ENCODE data around the gene NDUFAF5. TPM values are rescaled to one million over a fixed set of nuclear protein-coding genes. Genes with fewer than 3 reads are reported as not detected.
"Not testable (repeated sequence)": the region's sequence is repeated elsewhere in the genome, so short reads cannot be mapped to it uniquely, and the experiment has no call there.

NDUFAF5 gene
- polyA plus RNA-seq (2012; ENCODE audit: insufficient read depth, insufficient read length, low read depth), result 49.2 TPM

GRCh38 chr20:13784893-13785715 is at the start of gene NDUFAF5, which contains the start of gene ESF1:
Gene NDUFAF5 (plus strand): TSS chr20:13785028. CDS start chr20:13785069, 41 bp downstream.
Gene ESF1 (minus strand): TSS chr20:13784919. CDS start chr20:13783140, 1,779 bp downstream.
- no peaks in the 10 kb centered on the region for H3K4me1 ChIP-seq
- DNase-seq, result peak; percentile 96
- peak within 1 kb of the TSS; percentile 73 for H3K4me3 ChIP-seq (ENCODE audit: low read depth, low read length)
- no peak for TF ChIP-seq CTCF (IDR thresholded peaks at IDR 0.05; ENCODE audit: low read depth, low read length)
- H3K27me3 ChIP-seq, result no peaks in the 10 kb centered on the region
- H3K9me3 ChIP-seq, result no peaks in the 10 kb centered on the region
- peaks cover 41% of the 10 kb centered on the region for H3K36me3 ChIP-seq

- H3K4me1 ChIP-seq, result no peaks in the 10 kb centered on the region
- no peak for TF ChIP-seq CTCF (IDR thresholded peaks at IDR 0.05; ENCODE audit: low read depth, low read length)
- H3K4me3 ChIP-seq (ENCODE audit: low read depth, low read length), result no peak overlapping the region
- H3K27me3 ChIP-seq, result no peaks in the 10 kb centered on the region
- no peaks in the 10 kb centered on the region for H3K9me3 ChIP-seq
- H3K36me3 ChIP-seq, result peaks cover 31% of the 10 kb centered on the region
- DNase-seq, result no peak
Observed at GRCh38 chr20:13735826-13736225, 49.0 kb upstream of the NDUFAF5 start.

GRCh38 chr20:13736436-13737191 is 48.2 kb upstream of the NDUFAF5 start:
- no peak for DNase-seq
- no peak for TF ChIP-seq CTCF (IDR thresholded peaks at IDR 0.05; ENCODE audit: low read depth, low read length)
- Histone ChIP-seq H3K36me3 (peaks cover 37% of the 10 kb centered on the region), H3K9me3 (no peaks in the 10 kb centered on the region), H3K4me3 (ENCODE audit: low read depth, low read length) (no peak overlapping the region), H3K4me1 (no peaks in the 10 kb centered on the region), H3K27me3 (no peaks in the 10 kb centered on the region)

GRCh38 chr20:13738187-13738586 is 46.6 kb upstream of the NDUFAF5 start:
- not testable (repeated sequence) for DNase-seq; H3K27me3 ChIP-seq; H3K4me1 ChIP-seq; H3K4me3 ChIP-seq (ENCODE audit: low read depth, low read length); H3K9me3 ChIP-seq
- peaks cover 32% of the 10 kb centered on the region for H3K36me3 ChIP-seq

GRCh38 chr20:13739731-13740649 is 44.8 kb upstream of the NDUFAF5 start:
- no peak for DNase-seq
- no peaks in the 10 kb centered on the region for H3K9me3 ChIP-seq
- TF ChIP-seq CTCF (IDR thresholded peaks at IDR 0.05; ENCODE audit: low read depth, low read length), result no peak
- H3K4me3 ChIP-seq (ENCODE audit: low read depth, low read length), result no peak overlapping the region
- H3K36me3 ChIP-seq, result peaks cover 24% of the 10 kb centered on the region
- no peaks in the 10 kb centered on the region for H3K27me3 ChIP-seq
- H3K4me1 ChIP-seq, result no peaks in the 10 kb centered on the region; the same call in 1 of the 2 replicates

- Histone ChIP-seq H3K4me1 (no peaks in the 10 kb centered on the region; the same call in 1 of the 2 replicates), H3K36me3 (peaks cover 24% of the 10 kb centered on the region), H3K27me3 (no peaks in the 10 kb centered on the region), H3K9me3 (no peaks in the 10 kb centered on the region), H3K4me3 (ENCODE audit: low read depth, low read length) (no peak overlapping the region)
- no peak for DNase-seq
- TF ChIP-seq CTCF (IDR thresholded peaks at IDR 0.05; ENCODE audit: low read depth, low read length), result no peak
Observed at GRCh38 chr20:13741879-13742278, 42.9 kb upstream of the NDUFAF5 start.
